ENCODE results near the gene SLC2A3.
"Not testable (repeated sequence)": the region's sequence is repeated elsewhere in the genome, so short reads cannot be mapped to it uniquely, and the experiment has no call there.

SLC2A3 gene

DNA sequence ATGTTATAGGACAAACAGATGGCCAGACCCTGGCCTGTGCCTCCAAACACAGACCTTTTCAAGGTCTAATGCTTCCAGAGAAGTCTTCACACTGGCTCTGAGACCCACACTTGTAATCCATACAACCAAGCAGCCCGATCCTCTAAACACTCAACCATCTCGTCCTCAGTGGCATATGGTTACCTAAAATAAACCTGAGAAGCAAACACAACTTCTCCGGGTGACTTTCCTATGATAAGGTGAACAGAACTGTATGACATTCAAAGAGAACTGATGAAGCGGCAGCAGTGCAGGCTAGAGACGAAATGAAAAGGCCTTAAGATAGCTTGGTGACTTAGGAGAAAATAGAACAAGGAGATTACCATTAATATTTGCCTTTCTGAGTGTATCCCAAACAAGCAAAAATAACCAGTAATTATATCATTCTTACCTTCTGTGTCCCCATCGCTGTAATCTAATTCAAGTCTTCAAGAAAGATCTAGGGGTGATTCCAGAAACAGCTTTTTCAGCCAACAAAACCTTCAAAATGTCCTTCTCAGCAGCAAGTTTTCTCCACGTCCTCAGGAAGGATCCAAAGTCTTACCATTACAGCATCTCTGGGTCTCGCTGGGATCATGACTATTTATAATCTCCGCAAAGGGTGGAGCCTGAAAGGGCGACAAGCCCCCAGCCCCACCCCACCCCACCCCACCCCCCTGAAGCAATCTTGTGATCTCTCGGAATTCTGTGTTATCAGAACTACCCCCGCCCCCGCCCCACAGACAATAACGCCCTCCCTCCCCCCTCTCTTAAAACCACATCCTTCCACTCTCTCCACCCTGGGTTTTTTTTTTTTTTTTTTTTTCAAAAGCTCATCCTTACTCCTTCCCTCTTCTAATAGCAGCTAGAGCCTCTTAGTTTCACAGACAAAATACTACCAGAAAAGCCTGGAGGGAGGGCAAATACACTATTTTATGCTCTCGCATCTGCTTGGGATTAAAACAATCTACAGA lies at the start of gene SLC2A3:
Gene SLC2A3 (minus strand): TSS at position 598 of the 992 bp plus-strand sequence. CDS start 153 bp downstream, at position 445.
- no peaks in the 10 kb centered on the region for H4K20me1 ChIP-seq (ENCODE audit: insufficient read depth, low read length)

DNA sequence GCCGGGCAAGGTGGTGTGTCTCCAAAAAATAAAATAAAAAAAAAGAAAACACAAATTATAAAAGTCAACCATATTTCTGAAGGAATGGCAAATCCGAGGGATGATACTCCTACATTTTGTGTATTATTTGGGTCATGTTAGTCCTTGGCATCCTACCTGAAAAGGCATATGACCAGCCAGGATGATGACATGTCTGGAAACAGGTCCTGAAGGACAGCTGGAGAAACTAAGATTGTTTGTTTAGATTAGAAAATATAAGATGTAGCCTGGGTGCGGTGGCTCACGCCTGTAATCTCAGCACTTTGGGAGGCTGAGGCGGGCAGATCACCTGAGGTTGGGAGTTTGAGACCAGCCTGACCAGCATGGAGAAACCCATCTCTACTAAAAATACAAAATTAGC lies 48.9 kb upstream of the SLC2A3 start:
- Histone ChIP-seq H3K9me3 (ENCODE audit: insufficient read depth, low read length) (no peaks in the 10 kb centered on the region), H3K36me3 (replicated peaks; ENCODE audit: low read depth, low read length) (no peaks in the 10 kb centered on the region), H2AFZ (ENCODE audit: low read depth, low read length) (no peak overlapping the region), H3K27me3 (ENCODE audit: low read depth, low read length) (no peaks in the 10 kb centered on the region), H4K20me1 (ENCODE audit: insufficient read depth, low read length) (no peaks in the 10 kb centered on the region), H3K4me1 (ENCODE audit: low read length) (peaks cover 2% of the 10 kb centered on the region), H3K27ac (ENCODE audit: low read length) (no peak overlapping the region), H3K4me2 (ENCODE audit: low read length) (no peak overlapping the region), H3K4me3 (ENCODE audit: low read length) (no peak overlapping the region), H3K79me2 (ENCODE audit: low read length) (no peaks in the 10 kb centered on the region), H3K9ac (ENCODE audit: low read length) (no peak overlapping the region)
- TF ChIP-seq, protein P1, sequence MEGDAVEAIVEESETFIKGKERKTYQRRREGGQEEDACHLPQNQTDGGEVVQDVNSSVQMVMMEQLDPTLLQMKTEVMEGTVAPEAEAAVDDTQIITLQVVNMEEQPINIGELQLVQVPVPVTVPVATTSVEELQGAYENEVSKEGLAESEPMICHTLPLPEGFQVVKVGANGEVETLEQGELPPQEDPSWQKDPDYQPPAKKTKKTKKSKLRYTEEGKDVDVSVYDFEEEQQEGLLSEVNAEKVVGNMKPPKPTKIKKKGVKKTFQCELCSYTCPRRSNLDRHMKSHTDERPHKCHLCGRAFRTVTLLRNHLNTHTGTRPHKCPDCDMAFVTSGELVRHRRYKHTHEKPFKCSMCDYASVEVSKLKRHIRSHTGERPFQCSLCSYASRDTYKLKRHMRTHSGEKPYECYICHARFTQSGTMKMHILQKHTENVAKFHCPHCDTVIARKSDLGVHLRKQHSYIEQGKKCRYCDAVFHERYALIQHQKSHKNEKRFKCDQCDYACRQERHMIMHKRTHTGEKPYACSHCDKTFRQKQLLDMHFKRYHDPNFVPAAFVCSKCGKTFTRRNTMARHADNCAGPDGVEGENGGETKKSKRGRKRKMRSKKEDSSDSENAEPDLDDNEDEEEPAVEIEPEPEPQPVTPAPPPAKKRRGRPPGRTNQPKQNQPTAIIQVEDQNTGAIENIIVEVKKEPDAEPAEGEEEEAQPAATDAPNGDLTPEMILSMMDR (IDR thresholded peaks at IDR 0.05; ENCODE audit: low read depth, low read length) = no peak
- TF ChIP-seq EZH2phosphoT487 (IDR thresholded peaks at IDR 0.05; ENCODE audit: low read depth) = no peak

More for the DNA sequence above, at the start of gene SLC2A3:
- H2AFZ ChIP-seq (ENCODE audit: low read depth, low read length) = peak within 1 kb of the TSS; percentile 88
- no peaks in the 10 kb centered on the region for H3K9me3 ChIP-seq (ENCODE audit: insufficient read depth, low read length)
- H3K4me1 ChIP-seq (ENCODE audit: low read length) = peaks cover 26% of the 10 kb centered on the region
- no peak for TF ChIP-seq EZH2phosphoT487 (IDR thresholded peaks at IDR 0.05; ENCODE audit: low read depth)
- TF ChIP-seq, protein P1 (IDR thresholded peaks at IDR 0.05; ENCODE audit: low read depth, low read length) = no peak
- no peaks in the 10 kb centered on the region for H3K27me3 ChIP-seq (ENCODE audit: low read depth, low read length)
- H3K4me2 ChIP-seq (ENCODE audit: low read length) = peak within 1 kb of the TSS; percentile 91
- peak within 1 kb of the TSS; percentile 89 for H3K4me3 ChIP-seq (ENCODE audit: low read length)
- H3K27ac ChIP-seq (ENCODE audit: low read length) = peak within 1 kb of the TSS; percentile 11; the same call in 1 of the 2 replicates
- H3K79me2 ChIP-seq (ENCODE audit: low read length) = no peaks in the 10 kb centered on the region
- peak within 1 kb of the TSS; percentile 80 for H3K9ac ChIP-seq (ENCODE audit: low read length)
- no peaks in the 10 kb centered on the region for H3K36me3 ChIP-seq (replicated peaks; ENCODE audit: low read depth, low read length)

DNA sequence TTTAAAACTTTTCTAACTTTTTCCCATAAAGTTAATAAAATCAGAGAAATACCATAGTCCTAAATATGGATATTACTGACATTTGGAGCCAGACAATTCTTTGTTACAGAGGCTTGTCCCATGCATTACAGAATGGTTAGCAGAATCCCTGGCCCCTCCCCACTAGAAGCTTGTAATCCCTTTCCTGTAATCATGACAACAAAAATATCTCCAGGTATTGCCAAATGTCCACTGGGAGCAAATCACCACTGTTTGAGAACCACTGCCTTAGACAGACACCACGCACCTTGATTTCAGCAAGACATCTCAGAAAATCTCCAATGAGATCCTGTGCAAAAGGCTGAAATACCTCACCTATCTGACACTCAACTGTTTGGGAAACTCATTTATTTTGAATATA lies 47.5 kb upstream of the SLC2A3 start:
- not testable (repeated sequence) for H3K4me3 ChIP-seq (ENCODE audit: low read length); H4K20me1 ChIP-seq (ENCODE audit: insufficient read depth, low read length); H3K36me3 ChIP-seq (replicated peaks; ENCODE audit: low read depth, low read length); H3K27me3 ChIP-seq (ENCODE audit: low read depth, low read length); H3K79me2 ChIP-seq (ENCODE audit: low read length); H3K4me2 ChIP-seq (ENCODE audit: low read length); H2AFZ ChIP-seq (ENCODE audit: low read depth, low read length); H3K4me1 ChIP-seq (ENCODE audit: low read length); H3K9me3 ChIP-seq (ENCODE audit: insufficient read depth, low read length); H3K27ac ChIP-seq (ENCODE audit: low read length); H3K9ac ChIP-seq (ENCODE audit: low read length)

DNA sequence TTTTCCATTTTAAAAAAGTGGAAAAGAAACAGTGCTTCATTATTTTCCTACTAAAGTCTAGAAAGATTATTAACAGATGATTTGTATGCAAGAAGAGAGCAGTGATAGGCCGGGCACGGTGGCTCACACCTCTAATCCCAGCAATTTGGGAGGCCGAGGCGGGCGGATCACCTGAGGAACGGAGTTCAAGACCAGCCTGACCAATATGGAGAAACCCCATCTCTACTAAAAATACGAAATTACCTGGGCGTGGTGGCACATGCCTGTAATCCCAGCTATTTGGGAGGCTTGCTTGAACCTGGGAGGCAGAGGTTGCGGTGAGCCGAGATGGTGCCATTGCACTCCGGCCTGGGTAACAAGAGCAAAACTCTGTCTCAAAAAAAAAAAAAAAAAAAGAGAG lies 47.0 kb upstream of the SLC2A3 start:
- H3K27me3 ChIP-seq (ENCODE audit: low read depth, low read length); H3K4me1 ChIP-seq (ENCODE audit: low read length); H3K4me2 ChIP-seq (ENCODE audit: low read length); H3K9me3 ChIP-seq (ENCODE audit: insufficient read depth, low read length); H2AFZ ChIP-seq (ENCODE audit: low read depth, low read length); H3K4me3 ChIP-seq (ENCODE audit: low read length); H3K36me3 ChIP-seq (replicated peaks; ENCODE audit: low read depth, low read length); H3K79me2 ChIP-seq (ENCODE audit: low read length); H4K20me1 ChIP-seq (ENCODE audit: insufficient read depth, low read length); H3K27ac ChIP-seq (ENCODE audit: low read length); H3K9ac ChIP-seq (ENCODE audit: low read length): not testable (repeated sequence)

DNA sequence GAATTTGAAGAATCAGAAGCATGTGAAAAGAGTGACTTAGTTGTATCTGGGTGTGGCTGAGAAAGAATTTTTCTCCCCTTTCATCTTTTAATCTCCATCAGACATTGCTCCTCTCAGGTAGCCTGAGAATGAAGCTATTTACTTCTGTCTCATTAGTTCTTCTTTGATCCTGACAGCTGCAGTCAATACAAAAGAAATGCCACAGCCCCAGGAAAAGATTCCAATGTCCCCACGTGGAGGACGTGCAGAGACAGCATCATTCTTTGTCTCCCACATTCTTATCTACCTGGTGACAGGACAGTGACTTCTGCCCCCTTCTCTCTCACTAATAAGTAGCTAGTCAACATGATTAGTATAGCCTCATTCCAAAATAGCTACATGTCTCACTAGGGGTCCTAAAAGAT lies 46.3 kb upstream of the SLC2A3 start:
- not testable (repeated sequence) for H3K27ac ChIP-seq (ENCODE audit: low read length); H3K4me2 ChIP-seq (ENCODE audit: low read length); H2AFZ ChIP-seq (ENCODE audit: low read depth, low read length); H3K9me3 ChIP-seq (ENCODE audit: insufficient read depth, low read length); H3K4me1 ChIP-seq (ENCODE audit: low read length); H3K9ac ChIP-seq (ENCODE audit: low read length); H3K36me3 ChIP-seq (replicated peaks; ENCODE audit: low read depth, low read length); H3K4me3 ChIP-seq (ENCODE audit: low read length); H3K79me2 ChIP-seq (ENCODE audit: low read length); H4K20me1 ChIP-seq (ENCODE audit: insufficient read depth, low read length); H3K27me3 ChIP-seq (ENCODE audit: low read depth, low read length)
